BE2C (cell line): ENCODE results near the gene ACSBG1.

Experiments used
- DNase-seq: peaks from one replicate; pipeline ENCODE4 v3.0.0-alpha.2; 2020
- H3K27me3 ChIP-seq: fragments of 250-450 bp; sonication (Bioruptor Pico); 2 replicates; pipeline ENCODE4 v1.5.1; 2020; ENCODE audit warnings: mild to moderate bottlenecking
- H3K36me3 ChIP-seq: fragments of 250-450 bp; sonication (Bioruptor Pico); 2 replicates; pipeline ENCODE4 v1.5.1; 2020; ENCODE audit warnings: mild to moderate bottlenecking
- H3K4me1 ChIP-seq: fragments of 250-450 bp; sonication (Bioruptor Pico); 2 replicates; pipeline ENCODE4 v1.5.1; 2020
- H3K4me3 ChIP-seq: 2 replicates; pipeline ENCODE4 v1.5.1; 2011; ENCODE audit warnings: low read depth, low read length
- H3K9me3 ChIP-seq: fragments of 250-450 bp; sonication (Bioruptor Pico); 2 replicates; pipeline ENCODE4 v1.5.1; 2020
- CTCF ChIP-seq: IDR thresholded peaks from 2 replicates; pipeline ENCODE4 v1.5.1; 2012; ENCODE audit warnings: mild to moderate bottlenecking, low read depth, low read length

The ACSBG1 gene

GRCh38 chr15:78272776-78273175 is 38.4 kb upstream of the ACSBG1 start:
- H3K27me3 ChIP-seq: no peaks in the 10 kb centered on the region
- H3K36me3 ChIP-seq: no peaks in the 10 kb centered on the region
- H3K4me3 ChIP-seq: no peak overlapping the region
- peaks cover 12% of the 10 kb centered on the region for H3K4me1 ChIP-seq
- TF ChIP-seq CTCF: no peak
- peak; percentile 22 for DNase-seq
- no peaks in the 10 kb centered on the region for H3K9me3 ChIP-seq

DNA sequence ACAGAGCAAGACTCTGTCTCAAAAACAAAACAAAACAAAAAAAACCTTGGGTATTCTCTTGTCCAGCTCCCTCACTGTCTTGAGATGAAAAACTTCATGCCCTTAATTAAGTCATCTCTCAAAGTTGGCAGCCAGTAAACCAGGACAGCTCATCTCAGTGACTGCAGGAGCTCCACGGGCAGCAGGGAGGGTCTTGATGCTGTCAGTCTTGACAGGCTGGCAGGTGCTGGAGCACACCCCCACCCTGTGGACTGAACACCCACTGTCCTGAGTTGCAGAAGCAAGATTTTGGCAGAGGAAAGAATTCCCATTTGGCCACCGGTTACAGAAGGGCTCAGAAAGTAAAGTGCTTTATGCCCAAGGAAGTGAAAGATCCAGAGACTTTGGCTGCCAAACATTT is 38.0 kb upstream of the ACSBG1 start:
- Histone ChIP-seq H3K36me3 (no peaks in the 10 kb centered on the region), H3K9me3 (no peaks in the 10 kb centered on the region), H3K27me3 (no peaks in the 10 kb centered on the region), H3K4me3 (no peak overlapping the region), H3K4me1 (peaks cover 12% of the 10 kb centered on the region)
- TF ChIP-seq CTCF: no peak
- no peak for DNase-seq

DNA sequence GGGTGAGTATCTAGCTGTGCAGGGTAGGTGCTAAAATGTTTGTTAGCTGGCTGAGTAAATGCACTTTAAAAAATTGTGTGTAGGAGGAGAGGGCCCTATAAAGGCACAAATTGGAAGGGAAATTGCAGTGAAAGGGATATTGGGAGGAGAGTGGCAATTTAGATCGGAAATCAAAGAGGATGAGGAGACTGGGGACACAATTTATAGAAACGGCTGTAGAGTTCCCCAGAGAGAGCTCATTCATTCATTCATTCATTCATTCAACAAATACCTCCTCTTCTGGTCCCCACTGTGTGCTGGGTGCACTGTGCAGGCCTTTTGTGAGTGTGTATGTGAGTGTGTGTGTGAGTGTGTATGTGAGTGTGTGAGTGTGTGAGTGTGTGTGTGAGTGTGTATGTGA is 32.4 kb upstream of the ACSBG1 start:
- no peak for TF ChIP-seq CTCF
- H3K4me3 ChIP-seq: no peak overlapping the region
- no peak for DNase-seq

GRCh38 chr15:78266229-78266628 is 31.9 kb upstream of the ACSBG1 start:
- Histone ChIP-seq H3K9me3 (no peaks in the 10 kb centered on the region), H3K4me3 (no peak overlapping the region), H3K27me3 (no peaks in the 10 kb centered on the region), H3K36me3 (no peaks in the 10 kb centered on the region), H3K4me1 (no peaks in the 10 kb centered on the region)
- no peak for DNase-seq
- no peak for TF ChIP-seq CTCF

More for the DNA sequence above, 32.4 kb upstream of the ACSBG1 start:
- Histone ChIP-seq H3K36me3 (no peaks in the 10 kb centered on the region), H3K27me3 (no peaks in the 10 kb centered on the region), H3K4me1 (no peaks in the 10 kb centered on the region), H3K9me3 (no peaks in the 10 kb centered on the region)

GRCh38 chr15:78265752-78266224 is 31.4 kb upstream of the ACSBG1 start:
- Histone ChIP-seq H3K9me3 (no peaks in the 10 kb centered on the region), H3K27me3 (no peaks in the 10 kb centered on the region), H3K36me3 (no peaks in the 10 kb centered on the region), H3K4me3 (no peak overlapping the region), H3K4me1 (no peaks in the 10 kb centered on the region)
- DNase-seq: no peak
- TF ChIP-seq CTCF: no peak

DNA sequence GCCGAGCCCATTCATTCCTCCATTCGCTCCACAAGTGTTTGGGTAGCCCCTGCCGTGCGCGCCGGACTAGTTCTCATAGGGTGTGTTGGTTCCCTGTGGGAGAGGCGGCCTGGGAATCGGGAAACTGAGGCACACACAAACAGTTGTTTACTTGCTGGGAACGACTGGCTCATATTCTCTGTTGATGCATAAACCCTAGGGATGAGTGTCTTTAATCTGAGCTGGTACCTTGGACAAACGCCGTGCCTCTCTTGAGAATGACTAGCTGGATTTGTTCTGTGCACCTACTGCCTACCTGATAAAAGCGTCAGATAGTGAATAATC is 30.7 kb upstream of the ACSBG1 start:
- TF ChIP-seq CTCF: no peak
- H3K4me3 ChIP-seq: peak overlapping the region; percentile 51

More for the DNA sequence above, 30.7 kb upstream of the ACSBG1 start:
- Histone ChIP-seq H3K27me3 (no peaks in the 10 kb centered on the region), H3K4me1 (no peaks in the 10 kb centered on the region), H3K36me3 (no peaks in the 10 kb centered on the region), H3K9me3 (no peaks in the 10 kb centered on the region)
- no peak for DNase-seq
